HL-60 (cell line): ENCODE measurements around the gene TMEM151B.
"Not testable (repeated sequence)": the region's sequence is repeated elsewhere in the genome, so short reads cannot be mapped to it uniquely, and the experiment has no call there.

Source experiments
- GABPA ChIP-seq: IDR thresholded peaks from 2 replicates; pipeline ENCODE4 v1.6.1; 2012; ENCODE audit warnings: low read depth
- POLR2AphosphoS5 ChIP-seq: IDR thresholded peaks from 2 replicates; pipeline ENCODE4 v1.6.1; 2012; ENCODE audit warnings: low read depth
- TF ChIP-seq, protein P1 (sequence below): IDR thresholded peaks from one replicate; pipeline ENCODE4 v1.5.1; 2011; ENCODE audit warnings: low read length, control low read depth, inconsistent platforms; ENCODE audit not compliant: insufficient read depth
- TF ChIP-seq, protein P2 (sequence below): IDR thresholded peaks from 2 replicates; pipeline ENCODE4 v1.6.1; 2012; ENCODE audit warnings: low read depth; ENCODE audit not compliant: insufficient replicate concordance

DNA sequence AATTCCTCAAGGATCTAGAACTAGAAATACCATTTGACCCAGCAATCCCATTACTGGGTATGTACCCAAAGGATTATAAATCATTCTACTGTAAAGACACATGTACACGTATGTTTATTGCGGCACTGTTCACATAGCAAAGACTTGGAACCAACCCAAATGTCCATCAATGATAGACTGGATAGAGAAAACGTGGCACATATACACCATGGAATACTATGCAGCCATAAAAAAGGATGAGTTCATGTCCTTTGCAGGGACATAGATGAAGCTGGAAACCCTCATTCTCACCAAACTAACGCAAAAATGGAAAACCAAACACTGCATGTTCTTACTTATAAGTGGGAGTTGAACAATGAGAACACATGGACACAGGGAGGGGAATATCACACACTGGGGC is 76.6 kb downstream of the TMEM151B start:
- not testable (repeated sequence) for TF ChIP-seq POLR2AphosphoS5, GABPA
- TF ChIP-seq, protein P1, sequence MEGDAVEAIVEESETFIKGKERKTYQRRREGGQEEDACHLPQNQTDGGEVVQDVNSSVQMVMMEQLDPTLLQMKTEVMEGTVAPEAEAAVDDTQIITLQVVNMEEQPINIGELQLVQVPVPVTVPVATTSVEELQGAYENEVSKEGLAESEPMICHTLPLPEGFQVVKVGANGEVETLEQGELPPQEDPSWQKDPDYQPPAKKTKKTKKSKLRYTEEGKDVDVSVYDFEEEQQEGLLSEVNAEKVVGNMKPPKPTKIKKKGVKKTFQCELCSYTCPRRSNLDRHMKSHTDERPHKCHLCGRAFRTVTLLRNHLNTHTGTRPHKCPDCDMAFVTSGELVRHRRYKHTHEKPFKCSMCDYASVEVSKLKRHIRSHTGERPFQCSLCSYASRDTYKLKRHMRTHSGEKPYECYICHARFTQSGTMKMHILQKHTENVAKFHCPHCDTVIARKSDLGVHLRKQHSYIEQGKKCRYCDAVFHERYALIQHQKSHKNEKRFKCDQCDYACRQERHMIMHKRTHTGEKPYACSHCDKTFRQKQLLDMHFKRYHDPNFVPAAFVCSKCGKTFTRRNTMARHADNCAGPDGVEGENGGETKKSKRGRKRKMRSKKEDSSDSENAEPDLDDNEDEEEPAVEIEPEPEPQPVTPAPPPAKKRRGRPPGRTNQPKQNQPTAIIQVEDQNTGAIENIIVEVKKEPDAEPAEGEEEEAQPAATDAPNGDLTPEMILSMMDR = not testable (repeated sequence)
- TF ChIP-seq, protein P2, sequence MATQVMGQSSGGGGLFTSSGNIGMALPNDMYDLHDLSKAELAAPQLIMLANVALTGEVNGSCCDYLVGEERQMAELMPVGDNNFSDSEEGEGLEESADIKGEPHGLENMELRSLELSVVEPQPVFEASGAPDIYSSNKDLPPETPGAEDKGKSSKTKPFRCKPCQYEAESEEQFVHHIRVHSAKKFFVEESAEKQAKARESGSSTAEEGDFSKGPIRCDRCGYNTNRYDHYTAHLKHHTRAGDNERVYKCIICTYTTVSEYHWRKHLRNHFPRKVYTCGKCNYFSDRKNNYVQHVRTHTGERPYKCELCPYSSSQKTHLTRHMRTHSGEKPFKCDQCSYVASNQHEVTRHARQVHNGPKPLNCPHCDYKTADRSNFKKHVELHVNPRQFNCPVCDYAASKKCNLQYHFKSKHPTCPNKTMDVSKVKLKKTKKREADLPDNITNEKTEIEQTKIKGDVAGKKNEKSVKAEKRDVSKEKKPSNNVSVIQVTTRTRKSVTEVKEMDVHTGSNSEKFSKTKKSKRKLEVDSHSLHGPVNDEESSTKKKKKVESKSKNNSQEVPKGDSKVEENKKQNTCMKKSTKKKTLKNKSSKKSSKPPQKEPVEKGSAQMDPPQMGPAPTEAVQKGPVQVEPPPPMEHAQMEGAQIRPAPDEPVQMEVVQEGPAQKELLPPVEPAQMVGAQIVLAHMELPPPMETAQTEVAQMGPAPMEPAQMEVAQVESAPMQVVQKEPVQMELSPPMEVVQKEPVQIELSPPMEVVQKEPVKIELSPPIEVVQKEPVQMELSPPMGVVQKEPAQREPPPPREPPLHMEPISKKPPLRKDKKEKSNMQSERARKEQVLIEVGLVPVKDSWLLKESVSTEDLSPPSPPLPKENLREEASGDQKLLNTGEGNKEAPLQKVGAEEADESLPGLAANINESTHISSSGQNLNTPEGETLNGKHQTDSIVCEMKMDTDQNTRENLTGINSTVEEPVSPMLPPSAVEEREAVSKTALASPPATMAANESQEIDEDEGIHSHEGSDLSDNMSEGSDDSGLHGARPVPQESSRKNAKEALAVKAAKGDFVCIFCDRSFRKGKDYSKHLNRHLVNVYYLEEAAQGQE = not testable (repeated sequence)
